Kidney (tissue), 22 donors: Measurements from ENCODE around the gene MOB3C. TPM values are rescaled to one million over a fixed set of nuclear protein-coding genes. Genes with fewer than 3 reads are reported as not detected.
"Not testable (repeated sequence)": the region's sequence is repeated elsewhere in the genome, so short reads cannot be mapped to it uniquely, and the experiment has no call there.

Source experiments
- DNase-seq, 5 donors: peaks; one replicate each; pipeline ENCODE4 v3.0.0-alpha.2; 2013 to 2020
- FAIRE-seq: peaks from 2 replicates; lab custom pipeline; 2012; peaks lifted over from hg19 to GRCh38; lab: Jason Lieb, UNC
- H3K27ac ChIP-seq, 2 donors: one replicate each; pipeline ENCODE4 v1.7.0; 2013; ENCODE audit warnings: low read depth in 2 of 2, low read length in 2 of 2, inconsistent platforms in 1 of 2
- H3K27me3 ChIP-seq: one replicate; pipeline ENCODE4 v1.7.1; 2013; ENCODE audit warnings: low read length, inconsistent platforms; ENCODE audit not compliant: control insufficient read depth, insufficient read depth
- H3K36me3 ChIP-seq, 3 donors: one replicate each; pipeline versions ENCODE4 v1.7.0 to v1.7.1; 2013; ENCODE audit warnings: low read length in 3 of 3, control low read depth in 1 of 3, inconsistent platforms in 1 of 3; ENCODE audit not compliant: insufficient read depth in 3 of 3, control insufficient read depth in 2 of 3
- H3K4me1 ChIP-seq, 3 donors: one replicate each; pipeline versions ENCODE4 v1.7.0 to v1.7.1; 2013; ENCODE audit warnings: low read length in 3 of 3, inconsistent platforms in 1 of 3, low read depth in 1 of 3; ENCODE audit not compliant: control insufficient read depth in 2 of 3, insufficient read depth in 2 of 3
- H3K4me3 ChIP-seq, 3 donors: one replicate each; pipeline versions ENCODE4 v1.7.0 to v1.8.1; 2013; ENCODE audit warnings: low read length in 3 of 3, control low read depth in 1 of 3, inconsistent platforms in 1 of 3
- H3K9ac ChIP-seq, 3 donors: one replicate each; pipeline versions ENCODE4 v1.7.0 to v1.7.1; 2013; ENCODE audit warnings: low read length in 3 of 3, control low read depth in 1 of 3, inconsistent platforms in 1 of 3
- H3K9me3 ChIP-seq, 3 donors: one replicate each; pipeline versions ENCODE4 v1.7.0 to v1.7.1; 2013; ENCODE audit warnings: low read length in 3 of 3, control low read depth in 1 of 3, inconsistent platforms in 1 of 3; ENCODE audit not compliant: control insufficient read depth in 2 of 3, insufficient read depth in 1 of 3
- CTCF ChIP-seq: IDR thresholded peaks from 3 replicates; pipeline ENCODE4 v1.5.1; 2012; ENCODE audit warnings: mild to moderate bottlenecking, moderate library complexity, borderline replicate concordance; ENCODE audit not compliant: insufficient read depth; ENCODE audit errors: extremely low read depth
- intact Hi-C: fragments of 100-400 bp; cut with DNase I; formaldehyde crosslinking; loops from one replicate; pipeline ENCODE4 v1.11.1; 2022
- long read RNA-seq, 10 donors: library from polyadenylated mRNA in 1 of 10; unstranded in 1 of 10; transcript quantifications; one replicate each; pipeline ENCODE4 v2.0.0 and lab custom pipeline, GENCODE V29; 2021 to 2026
- polyA plus RNA-seq: library from polyadenylated mRNA; stranded (reverse); fragments of 350-450 nt; fragmentation: Illumina TruSeq; extraction: RNeasy Lipid Tissue Mini Kit (QIAGEN cat#74804); gene quantifications from one replicate; pipeline ENCODE4 v1.2.3, GENCODE V29; 2014; ENCODE audit warnings: low read depth, low replicate concordance; ENCODE audit not compliant: insufficient read depth
- total RNA-seq: library from RNA; stranded (reverse); fragmentation: NEBNext Ultra II Directional; extraction: Animal tissue kit (Norgen Biotek cat#: 25700); gene quantifications from one replicate; pipeline ENCODE4 v1.2.1, GENCODE V29; 2021
- donor health status: control.
- donor health status: control.
- donor health status: control.
- donor health status: control.
- donor health status: control.
- donor health status: DM: yes; HTN: yes; CAD: no.
- donor health status: Normal renal cell carcinoma (clear cell type).

The MOB3C gene
- 14.9 TPM for total RNA-seq
- polyA plus RNA-seq, result 12.4 TPM
- long read RNA-seq, donor 1, partial matches to known transcripts, result 0 of 1 reads
- long read RNA-seq, donor 1, other reads (novel, unspliced or antisense), result 0 of 1 reads
- long read RNA-seq, donor 2, full-length matches to known transcripts, result 5 of 5 reads
- long read RNA-seq, donor 2, partial matches to known transcripts, result 0 of 5 reads
- long read RNA-seq, donor 2, other reads (novel, unspliced or antisense), result 0 of 5 reads
- long read RNA-seq, donor 3, transcript MOB3C-202 (4 exons, 2,822 nt), result major isoform, 6 of 6 reads
- long read RNA-seq, donor 3, partial matches to known transcripts, result 0 of 6 reads
- long read RNA-seq, donor 3, other reads (novel, unspliced or antisense), result 0 of 6 reads
- long read RNA-seq, donor 4, full-length matches to known transcripts, result 5 of 5 reads
- long read RNA-seq, donor 4, partial matches to known transcripts, result 0 of 5 reads
- long read RNA-seq, donor 4, other reads (novel, unspliced or antisense), result 0 of 5 reads
- long read RNA-seq, donor 5, result 0 reads
- long read RNA-seq, donor 6, result 0 reads
- long read RNA-seq, donor 7, full-length matches to known transcripts, result 19 of 24 reads
- long read RNA-seq, donor 7, partial matches to known transcripts, result 0 of 24 reads
- long read RNA-seq, donor 7, other reads (novel, unspliced or antisense), result 5 of 24 reads
- long read RNA-seq, donor 8, partial matches to known transcripts, result 0 of 1 reads
- long read RNA-seq, donor 8, other reads (novel, unspliced or antisense), result 0 of 1 reads
- long read RNA-seq, donor 9, partial matches to known transcripts, result 0 of 4 reads
- long read RNA-seq, donor 9, other reads (novel, unspliced or antisense), result 0 of 4 reads
- long read RNA-seq, donor 10, full-length matches to known transcripts, result 3 of 3 reads
- long read RNA-seq, donor 10, partial matches to known transcripts, result 0 of 3 reads
- long read RNA-seq, donor 10, other reads (novel, unspliced or antisense), result 0 of 3 reads

GRCh38 chr1:46616277-46617107, at the start of gene MOB3C:
MOB3C (minus strand) TSS chr1:46616811; CDS start chr1:46613321, 3,490 bp downstream.
- Histone ChIP-seq H3K9me3 (no peaks in the 10 kb centered on the region), H3K9ac (peak within 1 kb of the TSS; percentile 45 to 94 (median 67)), H3K36me3 (no peaks in the 10 kb centered on the region), H3K27me3 (no peaks in the 10 kb centered on the region), H3K4me3 (peak within 1 kb of the TSS; percentile 63 to 86 (median 72)), H3K4me1 (peaks cover 0 to 28% (median 12%) of the 10 kb centered on the region in 3 donors), H3K27ac (peak within 1 kb of the TSS; percentile 86 to 93)
- DNase-seq (peak; percentile 64 to 93 (median 76)), FAIRE-seq (no peak)
- TF ChIP-seq CTCF, result no peak
- intact Hi-C loops, result no loop called here

- intact Hi-C loops, result no loop called here
- Histone ChIP-seq H3K36me3 (peaks cover 0 to 18% (median 6%) of the 10 kb centered on the region in 3 donors), H3K4me3 (no peak overlapping the region), H3K27me3 (no peaks in the 10 kb centered on the region), H3K9ac (no peak overlapping the region), H3K4me1 (peaks cover 3 to 10% (median 7%) of the 10 kb centered on the region in 3 donors), H3K27ac (no peak overlapping the region), H3K9me3 (no peaks in the 10 kb centered on the region)
- DNase-seq, result no peak
- FAIRE-seq, result no peak
- TF ChIP-seq CTCF, result no peak
Observed at GRCh38 chr1:46665983-46666382, 49.4 kb upstream of the MOB3C start.

- H3K4me3 ChIP-seq, DNase-seq, H3K4me1 ChIP-seq, intact Hi-C loops, H3K27me3 ChIP-seq, H3K9me3 ChIP-seq, H3K27ac ChIP-seq, H3K9ac ChIP-seq, FAIRE-seq: not testable (repeated sequence)
- H3K36me3 ChIP-seq, result peaks cover 3 to 18% (median 6%) of the 10 kb centered on the region in 3 donors
Observed at GRCh38 chr1:46662919-46663318, 46.3 kb upstream of the MOB3C start.

- H3K4me1 ChIP-seq, H3K27me3 ChIP-seq, FAIRE-seq, H3K9ac ChIP-seq, H3K27ac ChIP-seq, H3K4me3 ChIP-seq, H3K9me3 ChIP-seq, intact Hi-C loops, DNase-seq: not testable (repeated sequence)
- peaks cover 8 to 29% (median 11%) of the 10 kb centered on the region in 3 donors for H3K36me3 ChIP-seq
Observed at GRCh38 chr1:46660116-46660515, 43.5 kb upstream of the MOB3C start.
